HUES6 (cell line): Measurements from ENCODE around the gene NDST1.

ENCODE experiments used
- H3K27ac ChIP-seq: 2 replicates; pipeline ENCODE4 v1.7.0; 2013; ENCODE audit warnings: low read depth, mild to moderate bottlenecking, low read length, inconsistent platforms
- H3K27me3 ChIP-seq: 2 replicates; pipeline ENCODE4 v1.6.1; 2013; ENCODE audit warnings: low read length; ENCODE audit not compliant: control insufficient read depth, insufficient read depth
- H3K36me3 ChIP-seq: 2 replicates; pipeline ENCODE4 v1.6.1; 2013; ENCODE audit warnings: low read length; ENCODE audit not compliant: control insufficient read depth, insufficient read depth
- H3K4me1 ChIP-seq: 2 replicates; pipeline ENCODE4 v1.6.1; 2013; ENCODE audit warnings: low read length; ENCODE audit not compliant: control insufficient read depth, insufficient read depth
- H3K4me3 ChIP-seq: 2 replicates; pipeline ENCODE4 v1.5.1; 2013; ENCODE audit warnings: low read depth, low read length
- H3K9ac ChIP-seq: one replicate; pipeline ENCODE4 v1.6.1; 2013; ENCODE audit warnings: mild to moderate bottlenecking, low read length
- H3K9me3 ChIP-seq: 2 replicates; pipeline ENCODE4 v1.6.1; 2013; ENCODE audit warnings: low read depth, low read length; ENCODE audit not compliant: control insufficient read depth, insufficient read depth

Gene NDST1

DNA sequence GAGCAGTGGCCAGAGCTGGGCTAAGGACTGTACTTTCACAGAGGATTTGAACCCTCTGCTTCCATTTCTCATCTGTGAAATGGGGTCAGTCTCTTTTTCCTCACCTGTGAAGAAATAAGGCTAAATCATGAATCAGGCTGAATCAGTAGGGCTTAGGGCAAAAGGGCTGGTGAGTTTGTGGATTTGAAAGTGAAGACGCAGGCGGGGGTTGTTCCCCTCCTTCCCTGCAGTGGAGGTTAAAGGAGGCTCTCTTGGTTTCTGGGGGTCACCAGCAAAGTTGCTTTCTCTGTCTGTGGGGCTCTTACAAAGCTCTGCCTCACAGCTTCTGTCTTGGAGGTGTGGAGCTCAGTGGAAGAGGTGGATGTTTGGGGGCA, 17.6 kb upstream of the NDST1 start:
- Histone ChIP-seq H3K27ac (no peak overlapping the region), H3K36me3 (peaks cover 14% of the 10 kb centered on the region; the same call in 1 of the 2 replicates), H3K9ac (no peak overlapping the region), H3K9me3 (no peaks in the 10 kb centered on the region), H3K4me1 (peaks cover 61% of the 10 kb centered on the region), H3K4me3 (no peak overlapping the region), H3K27me3 (no peaks in the 10 kb centered on the region)

DNA sequence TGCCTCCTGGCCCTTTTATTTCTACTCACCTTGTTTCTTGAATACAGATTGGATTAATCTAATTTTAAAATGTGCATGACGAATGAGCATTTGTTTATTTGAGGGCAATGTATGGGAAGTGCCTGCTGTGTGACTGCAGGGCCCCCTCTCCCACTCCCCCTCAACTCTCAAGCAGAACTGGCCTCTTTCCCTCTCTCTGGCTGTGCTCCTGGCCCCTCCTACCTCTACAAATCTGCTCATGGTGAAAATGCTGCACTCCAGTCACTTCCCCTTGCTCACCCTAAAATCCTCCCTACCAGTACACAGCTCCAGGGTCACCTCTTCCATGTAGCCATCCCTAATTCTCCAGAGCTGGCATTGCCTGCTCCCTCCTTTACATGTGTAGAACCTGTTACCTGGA, 17.2 kb upstream of the NDST1 start:
- Histone ChIP-seq H3K27ac (no peak overlapping the region), H3K9me3 (no peaks in the 10 kb centered on the region), H3K27me3 (no peaks in the 10 kb centered on the region), H3K4me3 (no peak overlapping the region), H3K4me1 (peaks cover 61% of the 10 kb centered on the region), H3K36me3 (peaks cover 14% of the 10 kb centered on the region; the same call in 1 of the 2 replicates), H3K9ac (peak overlapping the region; percentile 23)

DNA sequence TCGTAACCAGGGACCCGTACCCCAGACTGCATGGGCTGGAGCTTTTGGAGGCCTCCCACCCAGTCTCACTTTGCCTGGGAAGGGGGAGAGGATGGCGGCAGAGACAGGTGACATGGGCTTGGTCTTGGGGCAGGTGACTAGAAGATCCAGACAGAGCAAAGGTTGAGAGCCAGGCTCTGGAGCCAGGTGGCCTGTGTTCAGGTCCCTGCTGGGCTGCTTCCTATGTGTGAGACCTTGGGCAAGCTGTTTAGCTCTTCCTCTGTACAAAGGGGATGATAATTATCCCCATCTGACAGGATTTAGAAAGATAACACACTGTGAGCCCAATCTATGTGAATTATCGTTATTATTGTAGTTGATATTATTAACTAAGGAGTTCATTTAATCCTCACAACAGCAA, 16.1 kb upstream of the NDST1 start:
- 0 out of 2 replicates have a peak overlapping the region, but pooled peaks have one; percentile 56 for H3K27ac ChIP-seq
- H3K36me3 ChIP-seq: peaks cover 14% of the 10 kb centered on the region; the same call in 1 of the 2 replicates
- H3K27me3 ChIP-seq: no peaks in the 10 kb centered on the region
- peaks cover 61% of the 10 kb centered on the region for H3K4me1 ChIP-seq
- H3K4me3 ChIP-seq: no peak overlapping the region
- H3K9me3 ChIP-seq: no peaks in the 10 kb centered on the region
- H3K9ac ChIP-seq: no peak overlapping the region

DNA sequence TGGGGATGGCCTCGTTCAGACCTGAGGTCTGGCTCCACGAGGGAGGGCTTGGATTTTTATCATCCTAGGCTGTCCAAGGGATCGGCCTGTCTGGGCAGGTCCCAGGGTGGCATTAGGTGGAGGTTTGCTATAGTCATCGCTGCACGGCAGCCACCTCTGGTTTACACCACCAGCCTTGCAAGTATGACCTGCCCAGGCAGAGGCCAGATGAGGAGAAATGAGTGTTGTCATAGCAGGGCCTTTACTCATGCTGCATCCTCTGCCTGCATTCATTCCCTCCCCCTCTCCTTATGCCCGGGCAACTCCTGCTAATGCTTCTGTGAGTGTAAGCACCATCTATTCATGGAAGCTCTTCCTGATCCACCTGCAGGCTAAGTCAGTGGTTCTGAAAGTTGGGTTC, 15.3 kb upstream of the NDST1 start:
- H3K9ac ChIP-seq: no peak overlapping the region

DNA sequence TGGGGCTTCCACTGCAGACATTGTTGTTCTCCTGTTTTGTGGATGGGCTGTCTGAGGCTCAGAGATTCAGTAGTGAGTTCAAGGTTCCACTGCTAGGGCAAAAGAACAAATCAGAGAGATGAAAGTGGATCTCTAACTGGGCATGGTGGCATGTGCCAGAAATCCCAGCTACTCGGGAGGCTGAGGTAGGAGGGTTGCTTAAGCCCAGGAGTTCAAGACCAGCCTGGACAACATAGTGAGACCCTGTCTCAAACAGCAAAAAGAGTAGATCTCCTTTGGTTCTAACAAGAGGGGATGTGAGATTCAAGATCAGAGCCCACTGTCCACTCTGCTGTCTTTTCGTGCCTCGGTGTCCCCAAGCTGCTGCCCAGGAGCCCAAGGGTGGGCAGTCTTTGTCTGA, 11.8 kb upstream of the NDST1 start:
- Histone ChIP-seq H3K4me1 (peaks cover 45% of the 10 kb centered on the region), H3K27ac (no peak overlapping the region), H3K36me3 (peaks cover 20% of the 10 kb centered on the region)

More for the DNA sequence above, 15.3 kb upstream of the NDST1 start:
- Histone ChIP-seq H3K27ac (0 out of 2 replicates have a peak overlapping the region, but pooled peaks have one; percentile 56), H3K4me1 (peaks cover 59% of the 10 kb centered on the region), H3K9me3 (no peaks in the 10 kb centered on the region), H3K36me3 (peaks cover 14% of the 10 kb centered on the region; the same call in 1 of the 2 replicates), H3K27me3 (no peaks in the 10 kb centered on the region), H3K4me3 (no peak overlapping the region)

DNA sequence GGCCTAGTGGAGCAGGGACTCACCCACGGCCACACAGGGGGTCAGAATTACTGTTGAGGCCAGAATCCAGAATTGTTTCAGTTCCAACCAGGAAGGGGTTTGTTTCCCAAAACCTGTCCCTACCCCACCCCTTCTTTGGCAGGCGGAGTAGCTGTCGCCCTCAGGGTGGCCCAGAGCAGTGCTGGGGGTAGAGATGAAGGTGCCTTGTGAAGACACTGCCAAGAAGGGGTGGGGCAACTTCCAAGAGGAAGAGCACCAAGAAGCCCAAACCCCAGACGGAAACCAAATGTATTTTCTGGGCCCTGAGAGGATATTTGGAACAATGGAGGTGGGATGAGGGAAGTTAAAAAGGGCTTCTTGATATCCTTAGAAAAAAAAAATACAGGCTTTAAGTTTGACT, 11.4 kb upstream of the NDST1 start:
- H3K4me3 ChIP-seq: no peak overlapping the region
- no peaks in the 10 kb centered on the region for H3K27me3 ChIP-seq
- H3K9ac ChIP-seq: no peak overlapping the region
- no peaks in the 10 kb centered on the region for H3K9me3 ChIP-seq
- peaks cover 21% of the 10 kb centered on the region for H3K36me3 ChIP-seq
- H3K27ac ChIP-seq: no peak overlapping the region
- peaks cover 41% of the 10 kb centered on the region for H3K4me1 ChIP-seq

More for the DNA sequence above, 11.8 kb upstream of the NDST1 start:
- Histone ChIP-seq H3K4me3 (no peak overlapping the region), H3K9me3 (no peaks in the 10 kb centered on the region), H3K9ac (no peak overlapping the region), H3K27me3 (no peaks in the 10 kb centered on the region)

DNA sequence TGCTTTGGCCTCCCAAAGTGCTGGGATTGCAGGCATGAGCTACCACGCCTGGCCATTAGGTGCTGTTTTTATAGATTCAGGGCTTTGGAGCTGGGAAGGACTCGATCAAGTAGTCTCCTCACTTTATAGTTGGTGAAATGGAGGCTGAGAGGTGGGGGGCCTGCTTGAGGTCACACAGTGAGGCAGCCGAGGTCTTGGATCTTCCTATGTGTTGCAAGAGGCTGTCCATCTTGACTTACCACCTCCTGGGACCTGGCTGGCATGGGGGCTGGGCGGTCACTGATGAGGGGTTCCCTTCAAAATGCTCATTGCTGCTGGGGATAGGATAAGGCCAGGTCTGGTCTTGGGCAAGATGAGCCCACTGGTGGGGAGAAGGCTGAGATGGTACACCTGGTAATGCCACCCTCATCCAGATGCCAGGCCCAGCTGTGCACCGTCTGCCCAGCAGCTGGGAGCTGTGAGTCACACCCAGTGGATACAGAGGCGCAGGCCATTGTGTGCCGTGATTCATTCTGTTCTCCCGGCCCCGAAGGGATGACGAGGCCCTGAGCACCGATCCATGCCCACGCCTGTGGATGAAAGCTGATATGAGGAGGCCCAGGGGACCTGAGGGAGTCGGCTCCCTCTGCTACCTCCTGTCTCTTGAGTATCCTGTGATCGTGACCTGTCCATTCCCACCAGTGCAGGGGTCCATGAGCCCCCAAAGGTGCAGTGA, 10.5 kb upstream of the NDST1 start:
- Histone ChIP-seq H3K9me3 (no peaks in the 10 kb centered on the region), H3K36me3 (peaks cover 15% of the 10 kb centered on the region; the same call in 1 of the 2 replicates), H3K9ac (no peak overlapping the region), H3K27me3 (no peaks in the 10 kb centered on the region), H3K4me1 (peaks cover 38% of the 10 kb centered on the region), H3K4me3 (no peak overlapping the region), H3K27ac (no peak overlapping the region)

DNA sequence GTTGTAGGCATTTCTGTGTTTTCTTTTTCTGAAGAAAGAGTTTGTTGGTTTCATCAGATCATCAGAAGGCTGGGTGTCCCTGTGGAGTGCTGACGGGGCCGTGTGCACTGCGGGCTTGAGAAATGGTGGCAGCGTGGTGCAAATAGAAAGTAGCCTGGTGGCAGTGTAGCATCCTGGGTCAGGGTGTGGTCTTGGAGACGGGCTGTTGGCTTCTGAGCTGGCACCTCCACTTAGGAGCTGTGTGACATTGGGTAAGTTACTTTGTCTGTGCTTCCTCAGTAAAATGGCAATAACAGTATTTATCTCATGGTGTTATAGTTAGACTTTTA, 10.0 kb upstream of the NDST1 start:
- H3K36me3 ChIP-seq: peaks cover 10% of the 10 kb centered on the region; the same call in 1 of the 2 replicates
- H3K4me1 ChIP-seq: peaks cover 33% of the 10 kb centered on the region
- H3K4me3 ChIP-seq: no peak overlapping the region
- H3K9ac ChIP-seq: no peak overlapping the region
- no peak overlapping the region for H3K27ac ChIP-seq
- H3K9me3 ChIP-seq: no peaks in the 10 kb centered on the region
- H3K27me3 ChIP-seq: no peaks in the 10 kb centered on the region

DNA sequence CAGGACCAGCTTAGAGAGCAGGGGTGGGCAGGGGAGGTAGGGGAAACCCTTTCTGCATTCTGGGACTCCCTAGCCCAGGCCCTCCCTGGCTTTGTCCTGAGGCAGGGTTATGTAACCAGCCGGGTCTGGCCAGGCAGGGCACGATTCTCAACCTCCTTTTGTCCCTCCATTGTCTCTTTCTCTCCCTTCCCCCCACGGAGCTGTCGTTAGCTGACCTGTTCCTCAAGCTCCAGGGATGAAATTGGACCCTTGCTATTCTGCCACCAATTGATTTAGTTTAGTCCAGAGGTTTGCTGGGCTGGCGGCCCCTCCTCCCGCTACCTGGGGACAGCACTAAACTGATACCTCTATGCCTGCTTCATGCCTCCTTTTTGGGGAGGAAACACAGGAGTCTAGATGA, 9.4 kb upstream of the NDST1 start:
- H3K27me3 ChIP-seq: no peaks in the 10 kb centered on the region
- H3K9me3 ChIP-seq: no peaks in the 10 kb centered on the region
- no peak overlapping the region for H3K9ac ChIP-seq
- H3K4me1 ChIP-seq: peaks cover 33% of the 10 kb centered on the region
- no peak overlapping the region for H3K27ac ChIP-seq
- H3K4me3 ChIP-seq: no peak overlapping the region
- peaks cover 10% of the 10 kb centered on the region; the same call in 1 of the 2 replicates for H3K36me3 ChIP-seq

DNA sequence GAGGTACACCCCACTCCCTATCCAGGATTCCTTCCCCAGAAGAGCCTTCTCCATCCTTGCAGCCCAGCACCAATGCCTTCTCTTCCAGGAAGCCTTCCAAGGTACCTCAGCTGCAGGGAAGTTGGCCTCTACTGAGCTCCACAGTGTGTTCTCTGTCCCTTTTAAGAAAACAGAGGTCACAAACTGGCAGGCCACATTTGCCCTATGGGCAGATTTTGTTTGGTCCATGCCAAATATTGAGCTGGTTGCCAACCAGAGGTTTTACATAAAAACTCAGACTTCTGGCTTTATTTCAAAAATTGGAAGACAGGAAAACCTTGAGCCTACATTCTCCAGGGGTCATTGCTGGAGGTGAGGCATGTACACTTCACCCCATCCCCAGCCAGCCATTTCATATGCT, 9.0 kb upstream of the NDST1 start:
- Histone ChIP-seq H3K27me3 (no peaks in the 10 kb centered on the region), H3K4me3 (no peak overlapping the region), H3K9me3 (no peaks in the 10 kb centered on the region), H3K4me1 (peaks cover 33% of the 10 kb centered on the region), H3K9ac (no peak overlapping the region), H3K27ac (no peak overlapping the region), H3K36me3 (peaks cover 8% of the 10 kb centered on the region; the same call in 1 of the 2 replicates)

DNA sequence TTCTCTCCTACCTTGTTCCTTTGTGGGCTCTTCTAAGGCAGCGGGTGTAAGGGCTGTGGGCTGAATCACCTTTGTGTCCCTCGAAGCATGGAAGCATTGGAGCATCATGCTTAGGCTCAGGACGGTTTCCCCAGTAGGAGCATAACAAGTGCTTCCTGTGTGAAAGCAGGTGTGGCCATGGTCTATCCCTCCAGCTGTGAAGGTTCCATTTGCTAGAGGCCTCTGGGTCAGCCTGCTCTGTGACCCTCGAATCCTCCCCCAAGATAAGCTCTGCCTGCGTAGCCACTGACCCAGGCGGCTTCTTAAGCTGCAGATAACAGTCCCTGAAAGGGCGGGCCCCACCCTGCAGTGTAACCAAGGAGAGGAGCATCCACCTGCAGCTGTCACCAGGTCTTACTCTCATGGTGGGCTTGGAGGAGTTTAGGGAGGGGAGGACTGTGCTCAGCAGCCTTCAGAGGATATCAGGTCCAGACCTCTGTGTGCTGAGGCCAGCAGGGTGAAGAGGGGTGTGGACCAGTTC, 8.4 kb upstream of the NDST1 start:
- Histone ChIP-seq H3K27me3 (no peaks in the 10 kb centered on the region), H3K36me3 (peaks cover 8% of the 10 kb centered on the region; the same call in 1 of the 2 replicates), H3K9me3 (no peaks in the 10 kb centered on the region), H3K4me3 (no peak overlapping the region), H3K27ac (no peak overlapping the region), H3K4me1 (peaks cover 33% of the 10 kb centered on the region), H3K9ac (no peak overlapping the region)
